HepG2 (cell line): ENCODE measurements around the gene MGAT5. TPM values are rescaled to one million over a fixed set of nuclear protein-coding genes. Genes with fewer than 3 reads are reported as not detected.

Source experiments
- ETV6 ChIP-seq: sonication (generic); formaldehyde crosslinking; conservative IDR thresholded peaks from 2 replicates; pipeline ENCODE4 v1.4.0; 2020; ENCODE audit warnings: missing genetic modification reagents
- HMG20B ChIP-seq: conservative IDR thresholded peaks from 2 replicates; pipeline ENCODE4 v1.6.1; 2016; ENCODE audit warnings: missing genetic modification reagents, missing compliant biosample characterization
- MTERF4 ChIP-seq: sonication (generic); formaldehyde crosslinking; IDR thresholded peaks from 2 replicates; pipeline ENCODE4 v1.8.0; 2023; ENCODE audit warnings: mild to moderate bottlenecking, missing genetic modification reagents
- MYNN ChIP-seq: sonication (generic); formaldehyde crosslinking; IDR thresholded peaks from 2 replicates; pipeline ENCODE4 v1.4.0; 2020; ENCODE audit warnings: mild to moderate bottlenecking, low read depth, missing genetic modification reagents
- PRPF4 ChIP-seq: fragments of 200-400 bp; formaldehyde crosslinking; IDR thresholded peaks from 2 replicates; pipeline ENCODE4 v1.6.1; 2016; ENCODE audit warnings: low read length, low read depth; ENCODE audit not compliant: poor library complexity, severe bottlenecking
- SP1 ChIP-seq, 2 experiments: fragments of 450-650 bp in 1 of 2; sonication (generic) in 1 of 2; formaldehyde crosslinking in 1 of 2; IDR thresholded peaks; 2 replicates each; pipeline versions ENCODE4 v1.4.0 to v1.6.1; 2016 to 2020; ENCODE audit warnings: missing genetic modification reagents in 1 of 2
- SRY ChIP-seq: sonication (generic); formaldehyde crosslinking; IDR thresholded peaks from 2 replicates; pipeline ENCODE4 v1.8.0; 2022; ENCODE audit warnings: mild to moderate bottlenecking, missing genetic modification reagents
- YEATS2 ChIP-seq: sonication (generic); formaldehyde crosslinking; IDR thresholded peaks from 2 replicates; pipeline ENCODE4 v1.4.0; 2020; ENCODE audit warnings: missing genetic modification reagents, borderline replicate concordance
- ZBTB40 ChIP-seq, 2 experiments: fragments of 450-650 bp in 1 of 2; sonication (generic) in 1 of 2; formaldehyde crosslinking in 1 of 2; IDR thresholded peaks; 2 replicates each; pipeline versions ENCODE4 v1.6.1 to v1.8.0; 2016 to 2022; ENCODE audit warnings: antibody characterized with exemption in 1 of 2, mild to moderate bottlenecking in 1 of 2, missing genetic modification reagents in 1 of 2
- ZNF407 ChIP-seq: sonication (generic); formaldehyde crosslinking; IDR thresholded peaks from one replicate; pipeline ENCODE4 v1.5.1; 2020; ENCODE audit warnings: mild to moderate bottlenecking, missing genetic modification reagents; ENCODE audit errors: not compliant biosample characterization
- polyA plus RNA-seq, 8 experiments: library from polyadenylated mRNA; depleted of rRNA in 3 of 8; stranded (reverse) in 7 of 8; unstranded in 1 of 8; fragments of >200 nt; fragmentation: Illumina TruSeq in 4 of 8; extraction: Trizol in 4 of 8; gene quantifications; 2 replicates each; pipeline versions ENCODE4 v1.2.1 to v1.2.3, GENCODE V29; 2011 to 2016; ENCODE audit warnings: low read depth in 4 of 8, missing spikeins in 1 of 8, mixed read lengths in 1 of 8; ENCODE audit not compliant: insufficient read depth in 1 of 8
- total RNA-seq, 5 experiments: library from RNA; depleted of rRNA; stranded (reverse); fragments of >200 nt; fragmentation: Illumina TruSeq; extraction: Trizol; gene quantifications; 2 replicates each; pipeline ENCODE4 v1.2.3, GENCODE V29; 2016; ENCODE audit warnings: low read depth in 1 of 5

Gene MGAT5
- total and polyA plus RNA-seq, 2 of the 13 experiments (the other 11 are each of a cell fraction or from before 2014, with no cell fraction given): 33.1 to 60.2 TPM

GRCh38 chr2:134233728-134234136 is 20.1 kb upstream of the MGAT5 start (continued):
- TF ChIP-seq ZNF407 (CRISPR knock-in tag) (no peak), MYNN (CRISPR knock-in tag) (no peak), MTERF4 (no peak), ZBTB40 (IDR thresholded peaks at IDR 0.05) (no peak), ZBTB40 (CRISPR knock-in tag; IDR thresholded peaks at IDR 0.05) (no peak), YEATS2 (CRISPR knock-in tag) (no peak), SP1 (IDR thresholded peaks at IDR 0.05) (no peak), SP1 (CRISPR knock-in tag; IDR thresholded peaks at IDR 0.05) (no peak), SRY (CRISPR knock-in tag) (no peak), ETV6 (CRISPR knock-in tag) (no peak), HMG20B (CRISPR knock-in tag) (no peak), PRPF4 (no peak)
